PC-9 (cell line): Measurements from ENCODE around the gene HMGCL.

Source experiments
- EZH2 ChIP-seq: fragments of 200-600 bp; sonication (generic); IDR thresholded peaks from 2 replicates; pipeline ENCODE4 v1.8.0; 2017; ENCODE audit warnings: antibody characterized with exemption, low read depth
- TF ChIP-seq, protein P1 (sequence below): fragments of 200-600 bp; sonication (generic); conservative IDR thresholded peaks from 2 replicates; pipeline ENCODE4 v1.6.1; 2017; ENCODE audit warnings: mixed run types, antibody characterized with exemption, mild to moderate bottlenecking, moderate library complexity

- TF ChIP-seq, protein P1, sequence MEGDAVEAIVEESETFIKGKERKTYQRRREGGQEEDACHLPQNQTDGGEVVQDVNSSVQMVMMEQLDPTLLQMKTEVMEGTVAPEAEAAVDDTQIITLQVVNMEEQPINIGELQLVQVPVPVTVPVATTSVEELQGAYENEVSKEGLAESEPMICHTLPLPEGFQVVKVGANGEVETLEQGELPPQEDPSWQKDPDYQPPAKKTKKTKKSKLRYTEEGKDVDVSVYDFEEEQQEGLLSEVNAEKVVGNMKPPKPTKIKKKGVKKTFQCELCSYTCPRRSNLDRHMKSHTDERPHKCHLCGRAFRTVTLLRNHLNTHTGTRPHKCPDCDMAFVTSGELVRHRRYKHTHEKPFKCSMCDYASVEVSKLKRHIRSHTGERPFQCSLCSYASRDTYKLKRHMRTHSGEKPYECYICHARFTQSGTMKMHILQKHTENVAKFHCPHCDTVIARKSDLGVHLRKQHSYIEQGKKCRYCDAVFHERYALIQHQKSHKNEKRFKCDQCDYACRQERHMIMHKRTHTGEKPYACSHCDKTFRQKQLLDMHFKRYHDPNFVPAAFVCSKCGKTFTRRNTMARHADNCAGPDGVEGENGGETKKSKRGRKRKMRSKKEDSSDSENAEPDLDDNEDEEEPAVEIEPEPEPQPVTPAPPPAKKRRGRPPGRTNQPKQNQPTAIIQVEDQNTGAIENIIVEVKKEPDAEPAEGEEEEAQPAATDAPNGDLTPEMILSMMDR: no peak
- TF ChIP-seq EZH2: no peak
Measured at GRCh38 chr1:23867542-23867894, 42.3 kb upstream of the HMGCL start.
